Parathyroid adenoma (tissue), 2 donors: ENCODE results near the gene KLHL1.

Source experiments
- H2AFZ ChIP-seq: fragments of 300-600 bp; sonication (generic); one replicate; pipeline ENCODE4 v1.7.0; 2017; ENCODE audit warnings: antibody characterized with exemption, mild to moderate bottlenecking
- H3K27ac ChIP-seq: fragments of 300-600 bp; sonication (generic); one replicate; pipeline ENCODE4 v1.7.0; 2017
- H3K27me3 ChIP-seq: fragments of 300-600 bp; sonication (generic); one replicate; pipeline ENCODE4 v1.7.0; 2017; ENCODE audit warnings: low read length; ENCODE audit not compliant: control insufficient read depth, insufficient read depth
- H3K36me3 ChIP-seq: fragments of 300-600 bp; sonication (generic); one replicate; pipeline ENCODE4 v1.7.0; 2017; ENCODE audit warnings: low read length; ENCODE audit not compliant: control insufficient read depth, insufficient read depth
- H3K4me1 ChIP-seq: fragments of 300-600 bp; sonication (generic); one replicate; pipeline ENCODE4 v1.7.0; 2017; ENCODE audit warnings: control low read depth
- H3K4me2 ChIP-seq: fragments of 300-600 bp; sonication (generic); one replicate; pipeline ENCODE4 v1.7.0; 2017; ENCODE audit warnings: low read length
- H3K4me3 ChIP-seq: fragments of 300-600 bp; sonication (generic); one replicate; pipeline ENCODE4 v1.7.0; 2017; ENCODE audit warnings: low read depth, low read length
- H3K79me2 ChIP-seq: fragments of 300-600 bp; sonication (generic); one replicate; pipeline ENCODE4 v1.7.0; 2017; ENCODE audit warnings: control low read depth
- H3K9ac ChIP-seq: fragments of 300-600 bp; sonication (generic); one replicate; pipeline ENCODE4 v1.7.0; 2017; ENCODE audit warnings: mild to moderate bottlenecking
- H3K9me3 ChIP-seq: fragments of 300-600 bp; sonication (generic); one replicate; pipeline ENCODE4 v1.7.0; 2017; ENCODE audit warnings: low read length; ENCODE audit not compliant: control insufficient read depth
- CTCF ChIP-seq: fragments of 300-600 bp; sonication (generic); IDR thresholded peaks from one replicate; pipeline ENCODE4 v1.7.0; 2017; ENCODE audit warnings: antibody characterized with exemption, mild to moderate bottlenecking
- donor health status: primary hyperparathyroidism.

Gene KLHL1

GRCh38 chr13:69921156-69921555, 187.1 kb downstream of the KLHL1 start:
- Histone ChIP-seq H3K27ac (no peak overlapping the region), H3K9me3 (no peaks in the 10 kb centered on the region), H3K27me3 (no peaks in the 10 kb centered on the region), H3K4me1 (no peaks in the 10 kb centered on the region), H2AFZ (no peak overlapping the region), H3K4me3 (no peak overlapping the region), H3K79me2 (no peaks in the 10 kb centered on the region), H3K4me2 (no peak overlapping the region), H3K9ac (no peak overlapping the region), H3K36me3 (no peaks in the 10 kb centered on the region)
- TF ChIP-seq CTCF = no peak

- H3K9ac ChIP-seq = no peak overlapping the region
- no peak overlapping the region for H2AFZ ChIP-seq
- H3K9me3 ChIP-seq = no peaks in the 10 kb centered on the region
- no peak overlapping the region for H3K4me3 ChIP-seq
- no peak overlapping the region for H3K4me2 ChIP-seq
- TF ChIP-seq CTCF = no peak
- H3K36me3 ChIP-seq = no peaks in the 10 kb centered on the region
- no peaks in the 10 kb centered on the region for H3K79me2 ChIP-seq
- no peaks in the 10 kb centered on the region for H3K27me3 ChIP-seq
- H3K27ac ChIP-seq = no peak overlapping the region
- no peaks in the 10 kb centered on the region for H3K4me1 ChIP-seq
Measured at GRCh38 chr13:69912630-69913029, 195.6 kb downstream of the KLHL1 start.

GRCh38 chr13:69910800-69911199, 197.5 kb downstream of the KLHL1 start:
- H3K36me3 ChIP-seq = no peaks in the 10 kb centered on the region
- no peak overlapping the region for H3K4me2 ChIP-seq
- no peaks in the 10 kb centered on the region for H3K27me3 ChIP-seq
- TF ChIP-seq CTCF = no peak
- no peak overlapping the region for H3K4me3 ChIP-seq
- H3K9me3 ChIP-seq = no peaks in the 10 kb centered on the region
- no peak overlapping the region for H3K9ac ChIP-seq
- H2AFZ ChIP-seq = no peak overlapping the region
- H3K4me1 ChIP-seq = no peaks in the 10 kb centered on the region
- no peak overlapping the region for H3K27ac ChIP-seq
- no peaks in the 10 kb centered on the region for H3K79me2 ChIP-seq

- no peak overlapping the region for H3K4me2 ChIP-seq
- no peaks in the 10 kb centered on the region for H3K9me3 ChIP-seq
- H3K79me2 ChIP-seq = no peaks in the 10 kb centered on the region
- H3K9ac ChIP-seq = no peak overlapping the region
- no peaks in the 10 kb centered on the region for H3K27me3 ChIP-seq
- TF ChIP-seq CTCF = no peak
- H3K4me1 ChIP-seq = no peaks in the 10 kb centered on the region
- H2AFZ ChIP-seq = no peak overlapping the region
- no peaks in the 10 kb centered on the region for H3K36me3 ChIP-seq
- no peak overlapping the region for H3K4me3 ChIP-seq
- H3K27ac ChIP-seq = no peak overlapping the region
Measured at GRCh38 chr13:69904784-69905183, 203.5 kb downstream of the KLHL1 start.

GRCh38 chr13:69903081-69903480, 205.2 kb downstream of the KLHL1 start:
- Histone ChIP-seq H3K27ac (no peak overlapping the region), H3K9ac (no peak overlapping the region), H2AFZ (no peak overlapping the region), H3K4me1 (no peaks in the 10 kb centered on the region), H3K27me3 (no peaks in the 10 kb centered on the region), H3K4me3 (no peak overlapping the region), H3K36me3 (no peaks in the 10 kb centered on the region), H3K9me3 (no peaks in the 10 kb centered on the region), H3K79me2 (no peaks in the 10 kb centered on the region), H3K4me2 (no peak overlapping the region)
- TF ChIP-seq CTCF = no peak
